Measurements from ENCODE around the gene LYZ. TPM values are rescaled to one million over a fixed set of nuclear protein-coding genes. Genes with fewer than 3 reads are reported as not detected.

The LYZ gene
- polyA plus RNA-seq, 3 donors, result 14.3 to 257 (median 48.7) TPM

GRCh38 chr12:69337311-69338090, 10.7 kb upstream of the LYZ start:
- no peak overlapping the region for H3K27ac ChIP-seq (ENCODE audit: low read depth, low read length)
- WGBS, 3 donors, result 49 to 85% (median 71%) methylated on average over 2 of the region's 2 CpGs

- 68 to 77% (median 69%) methylated on average over 3 of the region's 3 CpGs for WGBS, 3 donors
- H3K27ac ChIP-seq (ENCODE audit: low read depth, low read length), result no peak overlapping the region
Observed at GRCh38 chr12:69338120-69338859, 9.9 kb upstream of the LYZ start.

- no peak overlapping the region for H3K27ac ChIP-seq (ENCODE audit: low read depth, low read length)
Observed at GRCh38 chr12:69338936-69339335, 9.2 kb upstream of the LYZ start.

- WGBS, 3 donors, result 34 to 60% (median 50%) methylated on average over 2 of the region's 2 CpGs
- H3K27ac ChIP-seq (ENCODE audit: low read depth, low read length), result no peak overlapping the region
Observed at GRCh38 chr12:69339999-69340398, 8.2 kb upstream of the LYZ start.

- H3K27ac ChIP-seq (ENCODE audit: low read depth, low read length), result no peak overlapping the region
- 49 to 64% (median 50%) methylated on average over 5 of the region's 5 CpGs for WGBS, 3 donors
Observed at GRCh38 chr12:69341328-69341727, 6.9 kb upstream of the LYZ start.

- no peak overlapping the region for H3K27ac ChIP-seq (ENCODE audit: low read depth, low read length)
- 52 to 74% (median 54%) methylated on average over 2 of the region's 2 CpGs for WGBS, 3 donors
Observed at GRCh38 chr12:69342421-69342820, 5.8 kb upstream of the LYZ start.

GRCh38 chr12:69343357-69343756, 4.8 kb upstream of the LYZ start:
- H3K27ac ChIP-seq (ENCODE audit: low read depth, low read length), result no peak overlapping the region
- 36 to 53% (median 50%) methylated on average over 3 of the region's 3 CpGs for WGBS, 3 donors

DNA sequence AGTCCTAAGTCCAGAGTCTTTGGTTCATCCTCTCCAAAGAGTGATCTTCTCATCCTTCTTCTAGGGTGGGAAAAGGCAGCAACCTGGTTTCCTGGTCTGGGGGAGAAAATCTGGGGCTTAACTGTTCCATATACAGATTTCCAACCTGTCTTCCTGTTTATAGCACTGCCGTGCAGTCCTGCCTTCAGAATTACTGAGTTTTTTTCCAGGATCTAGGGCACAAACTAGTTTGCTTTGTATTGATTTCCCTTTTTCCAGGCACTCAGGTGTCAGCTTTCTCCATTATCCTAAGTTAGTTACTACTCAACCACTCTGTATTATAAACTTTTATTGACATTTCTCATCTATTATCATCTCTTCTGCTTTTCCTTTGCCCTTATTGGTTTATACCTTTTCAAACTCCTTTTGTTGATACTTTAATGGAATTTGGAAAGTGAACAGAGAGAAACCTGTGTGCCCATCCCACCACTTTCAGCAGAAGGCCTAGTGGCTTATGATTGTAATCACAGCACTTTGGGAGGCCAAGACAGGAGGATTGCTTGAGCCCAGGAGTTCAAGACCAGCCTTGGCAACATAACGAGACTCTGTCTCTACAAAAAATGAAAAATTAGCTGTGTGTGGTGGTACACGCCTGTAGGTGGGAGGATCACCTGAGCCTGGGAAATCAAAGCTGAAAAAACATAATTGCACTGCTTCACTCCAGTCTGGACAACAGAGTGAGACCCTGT, 4.1 kb upstream of the LYZ start:
- 35 to 55% (median 50%) methylated on average over 3 of the region's 3 CpGs for WGBS, 3 donors

GRCh38 chr12:69345077-69345476, 3.1 kb upstream of the LYZ start:
- no peak overlapping the region for H3K27ac ChIP-seq (ENCODE audit: low read depth, low read length)

More for the DNA sequence above, 4.1 kb upstream of the LYZ start:
- no peak overlapping the region for H3K27ac ChIP-seq (ENCODE audit: low read depth, low read length)

GRCh38 chr12:69345742-69346141, 2.4 kb upstream of the LYZ start:
- no peak overlapping the region for H3K27ac ChIP-seq (ENCODE audit: low read depth, low read length)
- 20 to 74% (median 74%) methylated on average over 1 of the region's 1 CpG for whole genome bisulfite sequencing, 3 donors

More at GRCh38 chr12:69345077-69345476, 3.1 kb upstream of the LYZ start:
- WGBS, 3 donors, result 64 to 96% (median 92%) methylated on average over 2 of the region's 2 CpGs

DNA sequence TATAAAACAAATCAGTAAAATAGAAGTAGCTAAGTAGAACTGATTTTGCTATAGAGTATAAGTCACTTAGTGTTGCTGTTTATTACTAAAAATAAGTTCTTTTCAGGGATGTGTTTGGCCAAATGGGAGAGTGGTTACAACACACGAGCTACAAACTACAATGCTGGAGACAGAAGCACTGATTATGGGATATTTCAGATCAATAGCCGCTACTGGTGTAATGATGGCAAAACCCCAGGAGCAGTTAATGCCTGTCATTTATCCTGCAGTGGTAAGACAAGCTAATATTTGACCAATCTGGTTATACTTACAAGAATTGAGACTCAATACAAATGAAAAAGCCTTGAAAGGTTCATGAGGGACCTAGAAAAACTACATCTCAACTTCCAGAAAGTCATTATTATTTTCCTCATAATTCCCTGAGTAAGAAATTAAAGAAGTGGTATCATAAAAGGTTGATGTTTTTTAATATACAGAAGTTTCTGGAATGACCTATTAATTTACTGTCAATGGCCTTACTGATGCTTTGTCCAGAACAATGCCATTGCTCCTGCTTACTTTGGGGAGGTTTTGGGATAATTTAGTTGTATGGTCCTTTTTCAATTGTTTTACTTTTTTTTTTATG, 1.9 kb downstream of the LYZ start:
- WGBS, 3 donors, result 27 to 52% (median 47%) methylated on average over 2 of the region's 2 CpGs
- no peak overlapping the region for H3K27ac ChIP-seq (ENCODE audit: low read depth, low read length)

DNA sequence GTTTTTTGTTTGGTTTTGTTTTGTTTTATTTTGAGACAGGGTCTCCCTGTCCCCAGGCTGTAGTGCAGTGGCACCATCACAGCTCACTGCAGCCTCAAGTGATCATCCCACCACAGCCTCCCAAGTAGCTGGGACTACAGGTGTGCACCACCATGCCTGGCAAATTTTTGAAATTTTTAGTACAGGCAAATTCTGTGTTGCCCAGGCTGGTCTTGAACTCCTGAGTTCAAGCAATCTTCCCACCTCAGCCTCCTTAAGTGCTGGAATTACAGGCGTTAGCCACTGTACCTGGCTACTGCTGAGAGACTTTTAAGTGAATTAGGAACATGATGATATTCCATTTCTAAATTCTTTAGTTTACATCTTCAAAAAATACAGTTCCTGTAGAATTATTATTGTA, 2.6 kb downstream of the LYZ start:
- WGBS, 3 donors, result 66 to 91% (median 77%) methylated on average over 1 of the region's 1 CpG
- no peak overlapping the region for H3K27ac ChIP-seq (ENCODE audit: low read depth, low read length)

DNA sequence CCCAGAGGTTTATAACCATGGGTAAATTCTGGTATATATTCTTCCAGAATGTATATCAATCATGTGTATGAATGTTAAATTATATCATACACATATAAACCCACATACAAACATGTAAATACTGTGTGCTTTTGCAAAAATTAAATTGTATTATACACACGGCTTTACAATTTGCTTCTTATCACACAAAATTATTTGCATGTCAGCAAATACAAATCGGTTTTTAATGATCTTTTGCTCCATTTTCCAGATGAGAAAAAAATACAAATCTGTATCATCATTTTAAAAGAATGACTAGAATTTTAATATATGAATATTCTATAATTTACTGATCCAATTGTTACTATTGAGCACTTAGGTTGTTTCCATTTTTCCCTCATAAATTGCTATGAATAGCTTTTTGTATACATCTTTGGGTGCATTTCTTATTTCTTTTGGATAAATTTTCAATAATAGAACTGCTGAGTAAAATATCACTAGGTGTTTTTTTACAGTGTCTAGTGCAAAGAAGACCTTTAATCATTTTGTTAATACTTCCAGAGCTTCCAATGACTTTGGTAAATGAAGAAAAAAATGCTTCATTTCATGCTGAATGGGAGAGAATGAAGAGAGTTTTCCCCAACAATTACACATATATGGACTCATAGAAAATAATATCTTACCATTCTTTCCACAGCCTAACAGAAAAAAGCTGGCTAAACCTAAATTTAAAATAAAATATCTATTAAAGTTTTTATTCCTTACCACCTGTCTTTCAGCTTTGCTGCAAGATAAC, 3.5 kb downstream of the LYZ start:
- WGBS, 3 donors, result 63 to 85% (median 72%) methylated on average over 2 of the region's 2 CpGs
- H3K27ac ChIP-seq (ENCODE audit: low read depth, low read length), result no peak overlapping the region

DNA sequence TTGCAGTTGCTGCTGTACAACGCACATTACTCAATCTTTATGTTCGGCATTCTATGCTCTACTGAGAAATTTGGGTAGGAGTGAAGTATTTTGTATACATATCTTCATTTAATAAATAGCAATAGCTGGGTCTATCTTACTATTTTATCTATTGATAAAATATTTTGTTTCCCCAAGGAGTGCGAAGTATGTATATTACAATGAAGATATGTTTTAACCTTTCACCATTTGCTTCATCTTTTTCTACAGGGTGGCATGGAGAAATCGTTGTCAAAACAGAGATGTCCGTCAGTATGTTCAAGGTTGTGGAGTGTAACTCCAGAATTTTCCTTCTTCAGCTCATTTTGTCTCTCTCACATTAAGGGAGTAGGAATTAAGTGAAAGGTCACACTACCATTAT, 4.7 kb downstream of the LYZ start:
- 83 to 90% (median 88%) methylated on average over 5 of the region's 5 CpGs for WGBS, 3 donors
- H3K27ac ChIP-seq (ENCODE audit: low read depth, low read length), result no peak overlapping the region

DNA sequence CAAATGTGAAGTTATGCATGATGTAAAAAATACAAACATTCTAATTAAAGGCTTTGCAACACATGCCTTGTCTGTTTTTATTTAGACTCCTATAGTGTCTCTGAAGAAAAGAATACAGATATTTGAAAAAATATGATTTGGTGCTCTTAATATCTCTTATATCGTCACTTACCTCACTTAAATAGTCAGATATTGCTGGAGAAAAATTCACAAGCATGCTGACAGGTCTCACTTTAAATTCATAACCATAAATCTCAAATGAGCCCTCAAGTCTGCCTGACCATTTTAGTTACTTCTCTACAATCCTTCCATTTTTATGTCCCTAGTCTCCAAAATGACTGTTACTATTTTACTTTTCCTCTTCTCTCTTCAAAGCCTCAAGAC, 6.0 kb downstream of the LYZ start:
- H3K27ac ChIP-seq (ENCODE audit: low read depth, low read length), result no peak overlapping the region
- WGBS, 3 donors, result 76 to 96% (median 91%) methylated on average over 1 of the region's 1 CpG

GRCh38 chr12:69354556-69355187, 6.5 kb downstream of the LYZ start:
- WGBS, 3 donors, result 56 to 79% (median 75%) methylated on average over 1 of the region's 1 CpG
- H3K27ac ChIP-seq (ENCODE audit: low read depth, low read length), result no peak overlapping the region

DNA sequence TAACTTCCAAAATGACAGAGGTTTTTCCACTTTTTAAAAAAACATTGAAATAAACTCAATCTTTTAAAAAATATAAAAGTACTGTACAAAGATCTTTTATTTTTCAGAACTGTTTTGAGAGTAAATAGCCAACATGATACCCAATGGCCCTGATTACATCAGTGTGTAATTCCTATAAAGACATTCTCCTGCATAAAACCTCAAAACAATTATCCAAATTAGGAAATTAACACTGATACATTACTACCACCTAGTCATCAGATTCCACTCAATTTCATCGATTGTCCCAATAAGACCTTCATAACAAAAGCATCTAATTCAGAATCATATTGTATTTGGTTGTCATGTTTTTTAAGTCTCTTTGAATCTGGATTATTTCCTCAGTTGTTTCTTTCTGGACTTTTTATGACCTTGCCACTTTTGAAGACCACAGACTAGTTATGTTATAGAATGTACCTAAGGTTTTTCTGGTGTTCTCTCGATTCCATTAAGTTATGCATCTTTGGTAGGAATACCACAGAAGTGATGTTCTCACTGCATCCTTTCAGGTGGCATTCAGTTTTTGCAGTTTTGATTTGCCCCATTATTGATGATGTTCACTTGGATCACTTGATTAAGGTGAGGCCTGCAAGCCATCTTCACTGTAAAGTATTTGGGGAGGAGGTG, 7.3 kb downstream of the LYZ start:
- 63 to 89% (median 65%) methylated on average over 2 of the region's 2 CpGs for WGBS, 3 donors
- H3K27ac ChIP-seq (ENCODE audit: low read depth, low read length), result no peak overlapping the region
